Neural progenitor cell (in vitro differentiated cells): ENCODE results near the gene RARRES1.

Experiments
- CTCF ChIP-seq: fragments of 200-600 bp; sonication (generic); IDR thresholded peaks from 2 replicates; pipeline ENCODE4 v1.5.1; 2017; ENCODE audit warnings: antibody characterized with exemption, mild to moderate bottlenecking
- EZH2 ChIP-seq: fragments of 200-600 bp; sonication (generic); IDR thresholded peaks from 2 replicates; pipeline ENCODE4 v1.6.1; 2017; ENCODE audit warnings: antibody characterized with exemption, mild to moderate bottlenecking, moderate library complexity

- TF ChIP-seq CTCF (no peak), EZH2 (no peak)
Observed at GRCh38 chr3:158733656-158734055, 1.4 kb upstream of the RARRES1 start.
